MM.1S (cell line): ENCODE measurements around the gene WASF2.

Experiments
- DNase-seq: peaks from one replicate; pipeline ENCODE4 v3.0.0-alpha.2; 2015
- H2AFZ ChIP-seq: fragments of 300-600 bp; sonication (generic); 2 replicates; pipeline ENCODE4 v1.6.0; 2016; ENCODE audit warnings: antibody characterized with exemption, low read length
- H3F3A ChIP-seq: fragments of 300-600 bp; sonication (generic); 2 replicates; pipeline ENCODE4 v1.6.1; 2016; ENCODE audit warnings: mild to moderate bottlenecking, antibody characterized with exemption, low read length, moderate library complexity, mixed read lengths; ENCODE audit not compliant: insufficient read depth
- H3K27ac ChIP-seq: fragments of 300-600 bp; sonication (generic); 2 replicates; pipeline ENCODE4 v1.5.1; 2016; ENCODE audit warnings: mild to moderate bottlenecking, low read length
- H3K27me3 ChIP-seq: fragments of 300-600 bp; sonication (generic); replicated peaks from 2 replicates; pipeline ENCODE4 v1.6.0; 2016; ENCODE audit warnings: low read length; ENCODE audit not compliant: insufficient read depth
- H3K36me3 ChIP-seq: fragments of 300-600 bp; sonication (generic); replicated peaks from 2 replicates; pipeline ENCODE4 v1.6.1; 2016; ENCODE audit warnings: mild to moderate bottlenecking, low read length, mixed read lengths; ENCODE audit not compliant: insufficient read depth
- H3K4me1 ChIP-seq: fragments of 300-600 bp; sonication (generic); 2 replicates; pipeline ENCODE4 v1.6.1; 2016; ENCODE audit warnings: low read length, mixed read lengths
- H3K4me2 ChIP-seq: fragments of 300-600 bp; sonication (generic); 2 replicates; pipeline ENCODE4 v1.6.0; 2016; ENCODE audit warnings: low read depth, low read length
- H3K4me3 ChIP-seq: fragments of 300-600 bp; sonication (generic); 2 replicates; pipeline ENCODE4 v1.5.1; 2016; ENCODE audit warnings: low read length, mixed read lengths
- H3K79me2 ChIP-seq: fragments of 300-600 bp; sonication (generic); 2 replicates; pipeline ENCODE4 v1.6.1; 2016; ENCODE audit warnings: mixed run types, low read length, mixed read lengths
- H3K9ac ChIP-seq: fragments of 300-600 bp; sonication (generic); 2 replicates; pipeline ENCODE4 v1.6.1; 2016; ENCODE audit warnings: low read length, mixed read lengths
- H3K9me2 ChIP-seq: fragments of 300-600 bp; sonication (generic); replicated peaks from 2 replicates; pipeline ENCODE4 v1.6.1; 2016; ENCODE audit warnings: mild to moderate bottlenecking, low read length, mixed read lengths; ENCODE audit not compliant: insufficient read depth
- H3K9me3 ChIP-seq: fragments of 300-600 bp; sonication (generic); replicated peaks from 2 replicates; pipeline ENCODE4 v1.6.1; 2016; ENCODE audit warnings: mild to moderate bottlenecking, low read length, mixed read lengths; ENCODE audit not compliant: insufficient read depth
- H4K20me1 ChIP-seq: fragments of 300-600 bp; sonication (generic); 2 replicates; pipeline ENCODE4 v1.6.1; 2016; ENCODE audit warnings: mild to moderate bottlenecking, low read length, moderate library complexity, mixed read lengths; ENCODE audit not compliant: insufficient read depth
- CTCF ChIP-seq: fragments of 300-600 bp; sonication (generic); IDR thresholded peaks from 2 replicates; pipeline ENCODE4 v1.5.1; 2016; ENCODE audit warnings: antibody characterized with exemption, low read length, mixed read lengths
- EZH2 ChIP-seq: fragments of 300-600 bp; sonication (generic); optimal IDR thresholded peaks from 2 replicates; pipeline ENCODE3; 2017; ENCODE audit warnings: low read depth, mild to moderate bottlenecking, antibody characterized with exemption, low read length, mixed read lengths
- EZH2phosphoT487 ChIP-seq: fragments of 300-600 bp; sonication (generic); IDR thresholded peaks from 2 replicates; pipeline ENCODE4 v1.6.1; 2018; ENCODE audit warnings: antibody characterized with exemption, low read length

The WASF2 gene

GRCh38 chr1:27400082-27400962, 89.6 kb downstream of the WASF2 start:
- no peaks in the 10 kb centered on the region for H3K27me3 ChIP-seq
- no peaks in the 10 kb centered on the region for H4K20me1 ChIP-seq
- no peak overlapping the region for H3K9ac ChIP-seq
- no peaks in the 10 kb centered on the region for H3F3A ChIP-seq
- DNase-seq = no peak
- TF ChIP-seq EZH2phosphoT487 (no peak), CTCF (no peak), EZH2 (no peak)
- H3K9me2 ChIP-seq = no peaks in the 10 kb centered on the region
- H2AFZ ChIP-seq = no peak overlapping the region
- no peak overlapping the region for H3K4me2 ChIP-seq
- no peaks in the 10 kb centered on the region for H3K36me3 ChIP-seq
- H3K79me2 ChIP-seq = no peaks in the 10 kb centered on the region
- no peaks in the 10 kb centered on the region for H3K9me3 ChIP-seq
- no peak overlapping the region for H3K27ac ChIP-seq
- H3K4me1 ChIP-seq = no peaks in the 10 kb centered on the region
- H3K4me3 ChIP-seq = no peak overlapping the region

GRCh38 chr1:27399251-27400025, 90.5 kb downstream of the WASF2 start:
- no peaks in the 10 kb centered on the region for H3K36me3 ChIP-seq
- no peak overlapping the region for H3K4me2 ChIP-seq
- no peaks in the 10 kb centered on the region for H3K9me2 ChIP-seq
- no peaks in the 10 kb centered on the region for H4K20me1 ChIP-seq
- no peaks in the 10 kb centered on the region for H3K27me3 ChIP-seq
- H3K9ac ChIP-seq = no peak overlapping the region
- H3F3A ChIP-seq = no peaks in the 10 kb centered on the region
- H3K4me3 ChIP-seq = no peak overlapping the region
- DNase-seq = no peak
- TF ChIP-seq EZH2 (no peak), CTCF (no peak), EZH2phosphoT487 (no peak)
- no peaks in the 10 kb centered on the region for H3K9me3 ChIP-seq
- H2AFZ ChIP-seq = no peak overlapping the region
- H3K4me1 ChIP-seq = no peaks in the 10 kb centered on the region
- no peak overlapping the region for H3K27ac ChIP-seq
- H3K79me2 ChIP-seq = no peaks in the 10 kb centered on the region

- Histone ChIP-seq H3K4me3 (no peak overlapping the region), H3K79me2 (no peaks in the 10 kb centered on the region), H3K9me2 (no peaks in the 10 kb centered on the region), H3K36me3 (no peaks in the 10 kb centered on the region), H3K9me3 (no peaks in the 10 kb centered on the region), H2AFZ (no peak overlapping the region), H3K4me1 (no peaks in the 10 kb centered on the region), H4K20me1 (no peaks in the 10 kb centered on the region), H3F3A (no peaks in the 10 kb centered on the region), H3K27ac (no peak overlapping the region), H3K9ac (no peak overlapping the region), H3K4me2 (no peak overlapping the region), H3K27me3 (no peaks in the 10 kb centered on the region)
- no peak for DNase-seq
- no peak for TF ChIP-seq CTCF
- no peak for TF ChIP-seq EZH2
- TF ChIP-seq EZH2phosphoT487 = no peak
These were observed 91.4 kb downstream of the WASF2 start for GRCh38 chr1:27398405-27399149.
